Stimulated activated naive CD4-positive, alpha-beta T cell (primary cell): ENCODE data around the gene SLC26A3.
"Not testable (repeated sequence)": the region's sequence is repeated elsewhere in the genome, so short reads cannot be mapped to it uniquely, and the experiment has no call there.

Experiments used
- DNase-seq, 6 experiments: peaks; one replicate each; lab custom pipeline; 2025; lab: John Stamatoyannopoulos, UW

SLC26A3 gene

DNA sequence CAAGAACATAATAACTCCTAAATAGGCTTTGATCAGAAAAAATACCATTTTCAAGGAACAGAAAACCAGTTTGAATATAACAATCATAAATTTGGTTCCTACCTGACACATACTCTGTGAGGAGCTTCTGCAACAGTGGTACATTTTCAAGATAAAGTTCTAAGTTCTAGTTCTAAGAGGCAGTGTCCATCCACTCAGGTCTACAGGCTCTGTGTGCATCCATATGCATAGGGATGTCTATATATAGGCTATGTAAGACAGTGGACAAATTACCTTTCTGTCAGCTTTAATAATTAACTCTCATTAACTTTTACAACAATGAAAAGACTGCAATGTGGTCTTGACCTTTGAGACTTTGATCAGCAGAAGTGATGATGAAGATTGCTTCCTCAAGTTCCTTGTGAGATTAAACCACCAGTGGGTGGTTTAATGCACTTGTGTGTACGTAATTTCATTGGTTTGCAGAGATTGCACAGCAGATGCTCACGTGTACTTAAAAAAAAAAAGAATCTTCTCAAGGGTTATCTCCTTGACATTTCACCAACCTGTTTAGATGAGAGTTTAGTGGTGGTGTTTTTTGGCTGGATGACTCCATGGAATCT lies at the start of gene SLC26A3:
TSS of gene SLC26A3 (minus strand) at position 215 of the 602 bp plus-strand sequence. CDS start 8,714 bp downstream, outside the sequence.
- DNase-seq: no peak

DNA sequence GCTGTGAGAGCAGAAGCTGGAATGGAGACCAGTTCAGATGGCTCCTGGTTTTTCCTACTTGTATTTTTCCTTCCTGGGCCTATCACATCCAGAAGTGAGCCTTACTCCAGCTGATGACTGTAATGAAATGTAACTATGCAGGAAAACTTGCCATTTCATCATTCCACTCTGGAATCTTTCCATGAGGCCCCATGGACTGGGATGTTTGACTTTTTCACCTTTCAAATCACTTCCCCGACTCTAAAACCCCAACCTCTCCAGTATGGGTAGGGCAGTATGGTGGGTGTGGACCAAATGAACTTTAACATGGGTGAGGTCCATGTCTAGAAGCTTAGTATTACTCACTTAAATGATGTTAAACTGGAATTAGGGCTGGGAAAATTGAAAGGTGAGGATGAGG lies 47.6 kb upstream of the SLC26A3 start:
- DNase-seq: no peak

DNA sequence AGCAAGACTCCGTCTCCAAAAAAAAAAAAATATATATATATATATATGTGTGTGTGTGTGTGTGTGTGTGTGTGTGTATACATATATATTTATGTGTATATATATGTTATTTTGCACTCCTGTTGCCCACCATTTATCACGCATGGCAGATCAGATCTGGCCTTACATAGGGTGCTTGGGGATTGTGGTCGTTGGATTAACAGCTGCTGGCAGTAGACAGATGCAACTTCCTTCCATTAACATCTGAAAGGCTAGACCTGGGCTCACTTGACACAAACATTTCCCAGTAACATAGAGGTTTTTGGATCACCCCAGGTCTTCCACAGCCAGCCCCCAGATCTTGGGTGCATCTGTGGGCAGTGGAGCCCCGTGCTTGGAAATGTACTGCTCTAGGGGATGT lies 47.2 kb upstream of the SLC26A3 start:
- no peak for DNase-seq

DNA sequence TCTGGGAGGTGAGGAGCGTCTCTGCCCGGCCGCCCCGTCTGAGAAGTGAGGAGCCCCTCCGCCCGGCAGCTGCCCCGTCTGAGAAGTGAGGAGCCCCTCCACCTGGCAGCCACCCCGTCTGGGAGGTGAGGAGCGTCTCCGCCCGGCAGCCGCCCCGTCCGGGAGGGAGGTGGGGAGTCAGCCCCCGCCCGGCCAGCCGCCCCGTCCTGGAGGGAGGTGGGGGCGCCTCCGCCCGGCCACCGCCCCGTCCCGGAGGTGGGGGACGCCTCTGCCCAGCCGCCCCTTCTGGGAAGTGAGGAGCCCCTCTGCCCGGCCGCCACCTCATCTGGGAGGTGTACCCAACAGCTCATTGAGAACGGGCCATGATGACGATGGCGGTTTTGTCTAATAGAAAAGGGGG lies 45.2 kb upstream of the SLC26A3 start:
- not testable (repeated sequence) for DNase-seq

DNA sequence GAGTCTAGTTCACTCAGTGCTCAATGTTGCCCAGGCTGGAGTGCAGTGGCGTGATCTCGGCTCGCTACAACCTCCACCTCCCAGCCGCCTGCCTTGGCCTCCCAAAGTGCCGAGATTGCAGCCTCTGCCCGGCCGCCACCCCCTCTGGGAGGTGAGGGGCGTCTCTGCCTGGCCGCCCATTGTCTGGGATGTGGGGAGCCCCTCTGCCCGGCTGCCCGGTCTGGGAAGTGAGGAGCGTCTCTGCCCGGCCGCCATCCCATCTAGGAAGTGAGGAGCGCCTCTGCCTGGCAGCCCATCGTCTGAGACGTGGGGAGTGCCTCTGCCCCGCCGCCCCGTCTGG lies 44.8 kb upstream of the SLC26A3 start:
- DNase-seq: not testable (repeated sequence)

DNA sequence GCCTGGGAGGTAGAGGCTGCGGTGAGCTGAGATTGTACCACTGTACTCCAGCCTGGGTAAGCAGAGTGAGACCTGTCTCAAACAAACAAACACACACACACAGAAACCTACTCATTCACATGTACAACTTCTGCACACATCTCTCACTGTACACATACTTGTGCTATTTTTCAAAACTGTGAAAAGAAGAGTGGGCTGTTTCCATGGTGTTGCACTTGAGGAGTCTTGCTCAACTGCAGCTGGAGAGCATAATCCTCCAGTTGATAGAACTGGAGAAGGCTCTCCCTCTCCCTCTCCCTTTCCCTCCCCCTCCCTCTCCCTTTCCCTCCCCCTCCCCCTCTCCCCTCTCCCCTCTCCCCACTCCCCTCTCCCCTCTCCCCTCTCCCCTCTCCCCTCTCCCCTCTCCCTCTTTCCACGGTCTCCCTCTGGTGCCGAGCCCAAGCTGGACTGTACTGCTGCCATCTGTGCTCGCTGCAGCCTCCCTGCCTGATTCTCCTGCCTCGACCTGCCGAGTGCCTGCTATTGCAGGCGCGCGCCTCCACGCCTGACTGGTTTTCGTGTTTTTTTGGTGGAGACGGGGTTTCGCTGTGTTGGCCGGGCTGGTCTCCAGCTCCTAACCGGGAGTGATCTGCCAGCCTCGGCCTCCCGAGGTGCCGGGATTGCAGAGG lies 44.3 kb upstream of the SLC26A3 start:
- no peak for DNase-seq

DNA sequence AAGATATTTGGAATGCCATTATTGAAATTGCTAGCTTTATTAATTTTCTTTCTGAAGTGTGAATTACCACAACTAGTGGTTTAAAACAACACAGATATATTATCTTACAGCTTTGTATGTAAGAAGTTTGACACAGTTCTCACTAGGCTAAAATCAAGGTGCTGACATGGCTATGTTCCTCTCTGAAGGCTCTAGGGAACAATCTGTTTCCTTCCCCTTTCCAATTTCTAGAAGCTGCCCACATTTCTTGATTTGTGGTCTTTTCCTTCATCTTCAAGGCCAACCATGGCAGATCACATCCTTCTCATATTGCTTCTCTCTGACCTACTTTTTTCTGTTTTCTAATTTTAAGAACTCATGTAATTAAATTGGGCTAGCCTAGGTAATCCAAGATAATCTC lies 43.3 kb upstream of the SLC26A3 start:
- DNase-seq: no peak

DNA sequence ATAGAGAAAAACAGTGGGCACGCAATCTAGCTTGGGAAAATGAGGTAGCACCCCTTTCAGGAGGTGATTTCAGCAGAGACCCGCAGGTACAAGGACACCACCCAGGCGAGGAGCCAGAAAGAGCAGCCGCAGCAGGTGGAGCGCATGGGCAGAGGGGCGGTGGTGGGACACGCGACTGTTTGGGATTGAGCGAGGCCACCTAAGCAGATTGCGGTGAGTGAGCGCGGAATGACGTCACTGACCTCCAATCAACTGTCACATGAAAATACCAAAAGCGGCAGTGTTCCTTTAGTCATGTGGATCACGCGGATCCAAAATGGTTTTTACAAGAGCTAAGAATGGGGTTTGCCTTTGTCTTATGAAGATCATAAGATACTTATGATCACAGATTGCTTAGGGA lies 40.2 kb upstream of the SLC26A3 start:
- no peak for DNase-seq

DNA sequence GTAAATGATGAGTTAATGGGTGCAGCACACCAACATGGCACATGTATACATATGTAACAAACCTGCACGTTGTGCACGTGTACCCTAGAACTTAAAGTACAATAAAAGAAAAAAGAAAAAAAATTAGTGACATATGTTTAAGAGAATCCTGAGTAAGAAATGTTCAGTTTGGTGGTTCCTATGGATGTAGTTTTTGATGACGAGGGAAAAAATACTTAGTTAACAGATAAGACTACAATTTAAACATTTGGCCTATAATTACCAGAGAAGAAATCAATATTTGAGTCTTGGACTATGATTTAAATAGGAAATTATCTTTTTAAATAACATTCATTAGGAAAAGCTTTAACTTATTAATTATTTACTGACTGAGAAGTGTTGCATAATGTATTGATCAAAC lies 39.2 kb upstream of the SLC26A3 start:
- DNase-seq: no peak

DNA sequence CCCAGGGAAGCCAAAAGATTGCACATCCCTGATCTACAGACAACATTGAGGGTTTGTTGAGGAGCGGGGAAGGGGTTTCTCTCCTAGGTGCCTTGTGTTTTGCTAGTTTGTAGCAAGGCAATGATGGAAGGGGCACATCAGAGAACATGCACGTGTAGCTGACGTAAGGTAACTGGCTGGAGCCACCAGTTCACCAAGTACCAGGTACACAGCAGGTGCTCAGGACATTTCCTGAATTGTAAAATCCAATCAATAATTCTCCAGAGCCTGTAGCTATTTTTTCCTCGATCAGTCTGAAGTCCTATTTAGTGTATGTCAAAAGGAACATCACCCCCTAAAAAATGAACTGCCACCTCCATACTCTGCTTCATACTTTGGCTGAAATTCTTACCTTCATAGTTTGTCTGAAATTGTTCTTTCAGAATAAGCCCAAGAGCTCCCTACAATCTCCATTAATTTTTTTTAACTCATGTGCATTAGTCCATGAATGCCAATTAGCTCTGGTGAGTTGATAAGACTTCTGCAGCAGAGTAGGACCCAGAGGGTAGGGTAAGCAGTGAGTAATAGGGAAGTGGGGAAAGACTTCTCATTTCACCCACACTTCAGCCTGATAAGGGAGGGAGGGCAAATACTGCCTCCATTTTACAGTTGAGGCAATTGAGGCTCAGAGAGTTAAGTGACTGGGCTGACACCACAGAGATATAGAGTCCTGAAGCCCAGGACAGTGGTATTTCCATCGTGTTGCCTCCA lies 36.0 kb upstream of the SLC26A3 start:
- DNase-seq: no peak

DNA sequence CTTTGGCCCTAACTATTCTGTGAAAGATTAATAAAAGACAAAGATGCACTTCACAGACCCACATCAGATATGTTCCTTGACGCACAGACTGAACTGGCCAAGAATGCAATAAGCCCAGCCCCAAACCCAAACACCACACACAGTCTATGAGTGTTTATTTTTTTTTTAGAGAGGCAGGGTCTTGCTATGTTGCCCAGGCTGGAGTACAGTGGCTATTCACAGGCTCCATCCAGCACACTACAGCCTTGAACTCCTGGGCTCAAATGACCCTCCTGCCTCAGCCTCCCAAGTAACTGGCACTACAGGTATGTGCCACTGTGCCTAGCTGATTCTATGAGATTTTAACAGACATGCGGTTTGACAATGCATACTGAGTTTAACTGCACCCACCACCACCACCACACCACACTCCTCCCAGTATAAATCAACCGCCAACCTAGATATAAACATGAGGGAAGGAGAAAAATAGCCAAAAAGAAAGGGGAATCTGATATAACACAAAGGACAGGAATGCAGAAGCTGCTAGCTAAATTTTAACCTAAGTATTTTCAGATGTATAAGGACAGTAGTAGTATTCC lies 35.1 kb upstream of the SLC26A3 start:
- DNase-seq: no peak

DNA sequence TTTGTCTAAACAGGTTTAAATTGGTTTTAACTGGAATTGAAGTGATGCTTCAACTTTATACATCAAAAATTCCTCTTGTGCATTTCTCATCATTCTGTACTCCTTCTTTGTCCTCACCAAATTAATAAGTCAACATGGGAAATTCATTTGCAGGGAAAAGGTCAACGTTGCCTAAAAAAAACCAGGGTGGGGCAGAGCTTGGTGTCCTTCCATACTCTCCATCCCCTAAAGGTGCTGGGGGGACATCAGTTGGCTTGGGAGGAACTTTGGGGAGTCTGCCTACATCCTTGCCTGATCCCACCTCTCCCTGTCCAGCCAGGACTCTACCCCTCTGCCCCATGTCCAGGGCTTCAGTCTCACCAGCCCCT lies 34.1 kb upstream of the SLC26A3 start:
- DNase-seq: no peak

DNA sequence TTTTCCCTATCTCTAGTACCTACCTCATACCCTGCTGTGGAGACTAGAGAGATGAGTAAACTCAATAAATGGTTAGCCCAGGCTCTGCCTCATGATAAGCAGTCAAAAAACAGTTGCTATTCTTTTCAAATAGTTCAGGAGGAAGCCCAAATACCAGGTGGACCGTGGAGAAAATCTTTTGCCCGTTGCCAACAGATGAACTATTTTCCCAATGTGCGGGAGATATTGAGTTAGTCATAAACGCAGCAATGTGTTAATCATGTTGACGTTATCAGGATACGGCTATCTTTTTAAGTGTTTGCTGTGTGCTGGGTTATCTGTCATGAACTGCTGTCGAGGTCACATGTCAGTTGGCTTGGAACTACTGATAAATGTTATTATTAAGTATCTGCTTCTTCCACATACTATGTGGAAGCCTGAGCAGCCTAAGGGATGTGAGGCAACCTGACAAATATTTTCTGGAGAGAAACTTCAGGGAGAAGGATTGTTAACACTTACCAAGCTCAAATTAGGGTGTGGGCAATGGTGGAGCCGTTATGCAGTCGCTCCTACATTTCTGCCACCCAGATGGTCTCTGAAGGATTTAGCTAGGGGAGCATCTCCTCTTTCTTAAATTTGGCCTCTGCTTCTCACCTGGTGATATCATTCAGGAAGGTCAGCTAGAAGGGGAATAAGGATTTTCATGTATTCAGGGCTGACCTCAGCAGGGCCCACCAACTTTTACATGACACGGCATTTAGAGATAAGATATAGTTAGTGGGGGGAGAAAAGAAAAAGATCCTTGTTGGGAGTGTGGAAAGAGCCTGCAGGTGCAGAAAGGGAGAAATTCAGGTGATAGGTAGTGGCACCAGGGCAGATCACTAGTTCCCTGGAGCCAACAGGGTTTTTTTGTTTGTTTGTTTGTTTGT lies 33.5 kb upstream of the SLC26A3 start:
- no peak for DNase-seq

DNA sequence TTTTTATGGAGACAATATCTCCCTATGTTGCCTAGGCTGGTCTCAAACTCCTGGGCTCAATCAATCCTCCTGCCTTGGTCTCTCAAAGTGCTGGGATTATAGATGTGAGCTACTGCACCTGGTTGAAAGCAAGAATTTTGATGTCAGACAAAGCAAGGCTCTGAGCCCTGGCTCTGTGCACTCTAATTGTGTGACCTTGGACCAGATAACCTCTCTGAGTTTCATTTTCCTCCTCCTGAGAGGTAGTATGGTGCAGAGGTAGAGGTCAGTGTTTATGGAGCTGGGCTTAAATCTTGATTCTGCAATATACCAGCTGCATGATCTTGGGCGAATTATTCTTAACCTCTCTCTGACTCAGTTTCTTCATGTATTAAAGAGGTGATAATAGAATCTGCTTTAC lies 31.4 kb upstream of the SLC26A3 start:
- no peak for DNase-seq

DNA sequence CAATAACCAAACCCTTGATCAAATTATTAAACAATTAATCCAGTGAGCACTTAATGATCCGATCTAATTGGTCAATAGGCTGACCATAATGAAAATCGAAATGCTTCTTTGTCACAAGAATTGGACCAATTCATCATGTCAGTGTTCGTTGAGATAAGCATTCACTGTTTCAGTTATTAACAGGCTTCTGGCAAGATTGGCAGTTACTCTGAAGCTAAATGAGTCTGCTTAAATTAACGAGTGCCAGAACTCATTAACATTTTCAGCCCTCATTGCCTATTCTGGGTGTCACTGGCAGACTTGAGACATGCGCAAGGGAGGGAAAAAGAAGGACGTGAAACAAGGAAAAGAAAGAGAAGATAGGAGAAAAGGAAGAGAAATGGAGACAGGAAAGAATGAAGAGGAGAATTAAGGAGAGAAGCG lies 30.7 kb upstream of the SLC26A3 start:
- no peak for DNase-seq

DNA sequence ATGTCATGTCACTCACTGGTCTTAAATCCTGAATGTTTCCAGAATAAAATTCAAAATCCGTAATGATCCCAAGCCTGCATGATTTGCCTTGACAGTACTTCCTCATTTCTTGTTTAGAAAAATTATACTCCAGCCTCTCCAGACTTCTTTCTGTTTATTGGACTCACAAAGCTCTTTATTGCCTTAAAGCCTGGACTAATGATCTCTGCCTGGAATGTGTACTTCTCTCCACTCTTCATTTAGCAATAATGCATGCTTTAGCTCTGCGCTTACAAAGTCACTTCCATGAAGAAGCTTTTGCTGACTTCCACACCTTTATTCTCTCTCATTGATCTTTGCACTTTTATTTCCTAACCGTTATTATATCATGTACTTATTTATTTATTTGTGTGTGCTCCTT lies 27.4 kb upstream of the SLC26A3 start:
- no peak for DNase-seq

DNA sequence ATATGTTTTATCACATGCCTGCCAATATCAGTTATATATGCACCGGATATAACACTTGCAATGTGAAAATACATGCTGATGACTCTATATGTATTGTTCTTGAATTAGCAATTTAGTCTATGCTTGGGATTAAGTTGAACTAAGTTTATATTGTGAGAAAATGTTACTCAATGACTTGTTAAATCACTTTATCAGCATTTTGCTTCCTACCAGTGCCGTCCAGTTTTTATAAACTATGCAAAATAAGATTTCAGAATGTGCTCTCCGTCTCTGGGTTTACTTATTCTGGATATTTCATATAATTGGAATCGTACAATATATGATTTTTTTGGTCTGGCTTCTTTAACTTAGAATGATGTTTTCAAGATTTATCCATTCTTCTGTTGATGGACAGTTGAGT lies 25.5 kb upstream of the SLC26A3 start:
- no peak for DNase-seq

DNA sequence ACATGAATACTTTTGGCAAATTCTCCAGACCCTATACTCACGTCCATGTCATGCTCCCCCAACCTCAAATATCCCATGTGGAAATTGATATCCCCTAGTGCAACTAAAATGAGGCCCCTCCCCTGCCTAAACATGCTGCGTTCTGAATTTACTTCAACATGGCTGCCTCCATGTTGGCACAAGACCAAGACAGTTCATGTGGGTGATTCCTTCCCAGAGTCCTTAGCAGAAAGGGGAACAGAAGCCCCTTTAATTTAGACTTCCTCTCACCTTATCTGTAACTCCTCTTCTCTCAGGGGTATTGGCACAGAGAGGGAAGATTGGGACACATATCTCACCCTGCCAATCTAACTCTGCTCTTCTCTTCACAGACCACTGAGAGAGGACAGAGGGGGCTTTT lies 24.5 kb upstream of the SLC26A3 start:
- no peak for DNase-seq

DNA sequence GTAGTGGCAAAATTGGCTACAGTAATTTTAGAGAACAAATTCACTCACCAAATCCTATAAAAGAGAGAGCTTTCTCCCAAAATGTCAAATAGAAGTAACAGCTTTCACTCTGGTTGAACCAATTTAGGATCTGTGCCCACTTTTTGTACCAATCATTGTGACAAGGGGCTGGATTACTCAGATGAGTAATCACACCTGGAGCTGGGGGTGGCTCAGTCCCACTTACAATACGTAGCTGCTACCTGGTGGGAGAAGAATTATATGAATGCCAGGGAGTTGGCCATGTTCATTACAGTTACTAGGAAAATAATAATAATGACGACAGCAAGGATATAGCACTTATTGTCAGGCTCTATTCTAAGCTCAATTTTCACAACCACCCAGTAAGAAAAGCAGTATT lies 23.4 kb upstream of the SLC26A3 start:
- no peak for DNase-seq

DNA sequence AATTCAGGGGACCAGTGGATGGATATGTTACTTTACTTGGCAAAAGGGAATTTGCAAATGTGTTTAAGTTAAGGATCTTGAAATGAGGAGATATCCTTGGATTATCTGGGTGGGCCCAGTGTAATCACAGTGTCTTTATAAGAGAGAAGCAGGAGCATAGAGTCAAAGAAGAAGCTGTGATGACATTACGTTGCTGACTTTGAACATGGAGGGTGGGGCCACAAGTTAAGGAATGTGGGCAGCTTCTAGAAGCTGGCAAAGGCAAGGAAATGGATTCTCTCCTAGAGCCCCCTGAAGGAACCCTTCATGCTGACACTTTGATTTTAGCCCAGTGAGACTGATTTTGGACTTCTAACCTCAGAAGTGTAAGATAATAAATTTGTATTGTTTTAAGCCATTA lies 21.8 kb upstream of the SLC26A3 start:
- DNase-seq: no peak

DNA sequence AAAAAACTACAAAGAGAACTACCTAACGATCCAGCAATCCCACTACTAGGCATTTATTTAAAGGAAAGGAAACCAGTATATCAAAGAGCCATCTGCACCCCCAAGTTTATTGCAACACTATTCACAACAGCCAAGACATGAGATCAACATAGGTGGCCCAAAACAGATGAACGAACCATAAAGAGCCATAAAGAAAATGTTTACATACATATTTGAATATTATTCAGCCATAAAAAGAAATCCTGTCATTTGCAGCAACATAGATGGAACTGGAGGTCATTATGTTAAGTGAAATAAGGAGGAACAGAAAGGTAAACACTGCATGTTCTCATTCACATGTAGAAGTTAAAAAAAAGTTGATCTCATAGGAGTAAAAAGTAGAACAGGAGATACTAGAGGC lies 15.6 kb upstream of the SLC26A3 start:
- DNase-seq: no peak

DNA sequence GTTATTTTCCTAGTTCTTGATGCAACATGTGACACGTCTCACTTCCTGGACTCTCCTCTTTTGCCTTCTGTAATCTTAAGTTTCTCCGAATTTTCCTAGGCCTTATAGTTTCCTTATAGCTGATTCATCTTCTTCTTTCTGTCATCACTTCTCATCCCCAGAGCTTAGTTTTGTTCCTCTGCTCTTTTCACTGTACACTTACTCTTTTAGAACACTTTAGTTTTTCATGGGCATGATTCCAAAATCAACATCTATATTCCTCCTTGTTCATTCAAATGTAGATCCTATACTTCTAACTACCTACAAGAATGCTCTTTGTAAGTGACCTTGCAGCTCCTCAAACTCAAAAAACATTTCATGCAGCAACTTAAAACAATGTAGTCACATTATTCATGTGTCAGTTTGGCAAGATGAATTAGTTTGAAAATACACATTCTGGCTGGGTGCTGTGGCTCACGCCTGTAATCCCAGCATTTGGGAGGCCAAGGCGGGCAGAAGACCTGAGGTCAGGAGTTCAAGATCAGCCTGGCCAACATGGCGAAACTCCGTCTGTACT lies 13.1 kb upstream of the SLC26A3 start:
- DNase-seq: no peak
